D721Med (cell line): ENCODE measurements around the gene DDX52.
A peak's percentile ranks its signal among the peaks of the same experiment; 100 is the strongest.

ENCODE experiments used
- DNase-seq: peaks from one replicate; pipeline ENCODE4 v3.0.0; 2011; ENCODE audit warnings: low spot score; ENCODE audit not compliant: insufficient read length
- FAIRE-seq: peaks from 2 replicates; lab custom pipeline; 2011; peaks lifted over from hg19 to GRCh38; lab: Jason Lieb, UNC
- CTCF ChIP-seq: IDR thresholded peaks from 2 replicates; pipeline ENCODE4 v1.5.1; 2012; ENCODE audit warnings: mild to moderate bottlenecking, control low read depth; ENCODE audit not compliant: insufficient read depth; ENCODE audit errors: missing control alignments

The DDX52 gene

DNA sequence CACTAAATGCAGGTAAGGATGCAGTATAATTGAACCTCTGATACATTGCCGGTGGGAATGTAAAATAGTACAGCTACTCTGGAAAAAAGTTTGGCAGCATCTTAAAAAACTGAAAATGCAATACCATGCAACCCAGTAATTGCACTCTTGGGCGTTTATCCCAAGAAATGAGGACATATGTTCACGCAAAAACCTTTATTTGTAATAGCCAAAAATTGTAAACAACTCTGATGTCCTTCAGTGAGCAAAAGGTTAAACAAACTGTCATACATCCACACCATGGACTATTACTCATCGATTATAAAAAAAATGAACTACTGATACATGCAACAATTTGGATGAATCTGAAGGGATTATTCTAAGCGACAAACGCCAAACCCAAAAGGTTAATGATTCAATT is 51.0 kb downstream of the DDX52 start:
- no peak for DNase-seq

DNA sequence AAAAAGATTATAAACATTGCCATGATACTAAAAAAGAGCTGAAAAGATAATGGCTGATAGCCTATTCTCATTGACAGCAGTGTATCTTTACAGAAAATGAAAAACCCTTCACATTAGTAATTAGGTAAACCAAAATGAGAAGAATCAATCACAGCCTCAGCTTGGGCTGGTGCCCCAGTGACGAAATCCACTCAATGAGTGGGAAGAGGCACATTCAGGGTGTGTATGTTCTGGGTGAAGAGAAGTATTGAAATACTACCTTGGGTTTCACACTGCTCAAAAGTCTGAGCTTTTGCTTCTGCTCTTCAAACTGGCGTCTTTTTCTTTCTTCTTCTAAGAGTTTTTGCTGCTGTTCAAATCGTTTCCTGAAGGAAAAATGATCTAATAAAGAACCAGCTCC is 58.2 kb downstream of the DDX52 start:
- no peak for FAIRE-seq

More for the DNA sequence above, 51.0 kb downstream of the DDX52 start:
- no peak for TF ChIP-seq CTCF
- no peak for FAIRE-seq

DNA sequence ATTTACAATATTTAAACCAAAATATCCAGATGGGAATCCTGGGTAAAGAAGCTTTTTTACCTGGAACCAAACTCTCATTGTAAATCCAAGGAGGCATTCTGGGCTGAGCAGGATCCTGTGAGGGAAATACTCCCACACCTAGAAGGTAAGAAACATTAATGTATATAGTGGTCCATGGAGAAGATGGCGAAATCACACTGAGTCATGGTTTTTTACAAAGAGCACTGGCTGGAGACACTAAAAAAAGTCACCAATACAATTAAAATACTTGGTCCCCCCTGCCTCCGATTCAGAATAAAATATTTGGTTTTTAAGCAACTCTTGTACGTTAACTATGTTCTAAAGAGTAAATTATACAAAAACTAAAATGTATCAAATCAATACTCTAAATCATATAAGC is 67.0 kb downstream of the DDX52 start:
- FAIRE-seq (no peak), DNase-seq (no peak)
- TF ChIP-seq CTCF = no peak

More for the DNA sequence above, 58.2 kb downstream of the DDX52 start:
- no peak for DNase-seq
- TF ChIP-seq CTCF = no peak

GRCh38 chr17:37574427-37574826 is 68.8 kb downstream of the DDX52 start:
- TF ChIP-seq CTCF = no peak
- FAIRE-seq (no peak), DNase-seq (no peak)

DNA sequence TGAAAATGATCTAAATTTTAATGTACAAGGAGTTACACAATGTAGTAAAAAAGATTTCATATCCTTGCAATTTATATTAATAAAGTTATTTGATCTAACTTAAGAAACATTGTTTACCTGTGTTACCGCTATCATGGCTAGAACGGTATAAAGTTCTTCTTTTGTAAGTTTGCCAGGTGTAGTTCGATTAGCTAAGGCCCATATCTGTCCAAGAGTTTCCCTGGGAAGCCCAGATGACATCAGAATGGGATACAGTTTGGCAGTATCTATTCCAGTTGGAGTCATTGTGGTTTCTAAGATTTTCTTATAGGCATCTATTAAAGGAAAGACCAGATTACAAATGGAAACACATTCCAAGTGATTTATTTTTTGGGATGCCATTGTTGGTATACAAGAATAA is 71.6 kb downstream of the DDX52 start:
- DNase-seq = no peak
- FAIRE-seq = no peak
- no peak for TF ChIP-seq CTCF

- peak; percentile 77 for TF ChIP-seq CTCF
- DNase-seq = peak; percentile 39
Observed at GRCh38 chr17:37570527-37571093, 72.6 kb downstream of the DDX52 start.

GRCh38 chr17:37568350-37569053 is 74.7 kb downstream of the DDX52 start:
- TF ChIP-seq CTCF = no peak

More at GRCh38 chr17:37570527-37571093, 72.6 kb downstream of the DDX52 start:
- FAIRE-seq = no peak

More at GRCh38 chr17:37568350-37569053, 74.7 kb downstream of the DDX52 start:
- DNase-seq (no peak), FAIRE-seq (no peak)
